HG02970 (cell line): ENCODE data around the gene CYP1B1.
"Not testable (repeated sequence)": the region's sequence is repeated elsewhere in the genome, so short reads cannot be mapped to it uniquely, and the experiment has no call there.

Experiments used
- ATAC-seq: cut with Tn5 transposase; IDR thresholded peaks from one replicate; pipeline ENCODE4 v1.9.1; 2021; ENCODE audit warnings: mild to moderate bottlenecking, moderate library complexity, moderate number of reproducible peaks; ENCODE audit not compliant: unreplicated experiment, low FRiP score

Gene CYP1B1

DNA sequence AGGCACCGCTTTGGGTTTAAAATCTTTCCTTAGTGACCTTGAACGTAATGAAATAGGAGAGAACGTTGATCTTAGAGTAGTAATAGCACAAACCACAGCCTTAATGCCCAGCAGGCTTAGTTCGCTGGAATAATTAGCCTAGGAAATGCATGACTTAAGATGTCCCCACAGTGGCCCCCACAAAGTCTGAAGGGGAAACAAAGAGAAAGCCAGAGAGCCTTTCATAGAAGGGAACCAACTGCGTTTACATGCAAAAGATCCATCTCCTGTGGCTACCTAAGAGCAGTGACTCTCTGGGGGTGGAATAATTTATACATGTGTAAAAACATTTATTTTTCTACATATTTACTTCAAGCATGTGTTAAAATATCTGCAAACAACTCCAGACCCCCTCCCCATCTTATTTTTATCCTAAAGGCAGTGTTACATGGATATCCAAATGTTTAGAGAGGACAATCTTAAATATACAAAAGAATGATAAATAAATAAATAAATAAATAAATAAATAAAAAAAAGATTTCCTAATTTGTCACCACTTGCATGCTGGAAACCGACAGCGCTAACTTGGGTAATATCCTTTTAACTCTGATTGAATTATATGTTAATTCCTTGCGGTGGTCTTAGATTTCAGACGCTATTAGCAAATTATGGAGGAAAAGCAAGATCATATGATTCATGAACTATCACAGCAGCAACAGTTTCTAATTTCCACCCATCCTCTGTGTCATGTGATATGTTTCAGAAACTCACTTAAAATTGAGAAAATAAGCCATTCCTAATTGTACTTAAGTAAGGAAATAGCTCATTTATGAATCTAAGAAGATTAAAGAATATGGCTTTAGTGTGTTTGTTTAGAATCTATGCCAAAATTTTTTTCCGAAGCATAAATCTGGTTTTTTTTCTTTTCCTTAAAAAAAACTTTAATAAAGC is 23.4 kb upstream of the CYP1B1 start:
- no peak for ATAC-seq

- ATAC-seq = no peak
Measured at GRCh38 chr2:38098421-38099098, 22.6 kb upstream of the CYP1B1 start.

DNA sequence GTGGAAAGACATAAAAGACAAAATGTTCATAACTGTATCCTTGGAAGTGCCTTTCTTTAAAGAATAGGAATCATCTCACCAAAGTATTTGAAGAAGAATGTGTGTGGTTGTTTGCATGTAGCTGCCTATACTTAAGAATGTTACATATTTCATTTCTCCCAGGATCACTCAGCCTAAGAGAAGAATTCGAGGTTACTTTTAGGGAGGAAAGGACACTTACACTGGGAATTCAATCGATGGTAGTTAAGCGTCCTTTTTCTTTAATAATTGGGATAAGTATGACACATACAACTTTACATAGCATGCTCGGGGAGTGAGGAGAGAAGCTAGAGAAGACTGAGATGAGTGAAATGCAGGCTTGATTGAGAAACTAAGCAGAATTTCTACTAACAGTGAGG is 22.0 kb upstream of the CYP1B1 start:
- ATAC-seq = no peak

DNA sequence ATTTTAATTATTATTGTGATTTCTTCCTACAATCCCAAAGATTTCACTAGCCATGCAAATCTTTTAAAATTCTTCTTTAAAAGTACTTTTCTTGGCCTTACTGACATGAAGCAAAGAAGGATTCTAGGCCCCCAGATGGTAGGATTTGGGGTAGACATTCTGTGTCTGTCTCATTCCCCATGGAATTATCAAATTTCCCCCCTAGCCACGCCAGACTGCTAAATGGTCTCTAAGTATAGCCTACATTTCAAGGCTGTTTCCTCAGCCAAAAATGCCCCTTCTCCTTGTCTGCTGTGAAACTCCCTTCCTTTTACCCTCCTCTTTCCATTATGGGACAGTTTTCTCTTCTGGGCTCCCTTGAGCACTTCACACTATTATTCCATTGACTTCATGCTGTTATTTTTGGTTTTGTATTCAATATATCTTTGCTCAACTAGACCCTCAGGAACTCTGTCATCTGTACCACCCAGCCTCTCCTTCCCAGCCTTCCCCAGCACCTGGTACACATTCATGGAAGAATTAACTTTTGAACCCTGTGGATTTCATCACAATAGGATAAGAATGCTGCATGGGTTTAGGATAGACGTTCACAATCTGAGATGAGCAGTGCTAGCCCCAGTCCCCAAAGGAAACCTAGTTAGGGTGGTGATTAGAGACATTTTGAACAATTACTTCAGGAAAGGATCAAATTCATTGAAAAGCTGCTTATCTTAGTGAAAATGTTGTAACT is 21.5 kb upstream of the CYP1B1 start:
- ATAC-seq = no peak

DNA sequence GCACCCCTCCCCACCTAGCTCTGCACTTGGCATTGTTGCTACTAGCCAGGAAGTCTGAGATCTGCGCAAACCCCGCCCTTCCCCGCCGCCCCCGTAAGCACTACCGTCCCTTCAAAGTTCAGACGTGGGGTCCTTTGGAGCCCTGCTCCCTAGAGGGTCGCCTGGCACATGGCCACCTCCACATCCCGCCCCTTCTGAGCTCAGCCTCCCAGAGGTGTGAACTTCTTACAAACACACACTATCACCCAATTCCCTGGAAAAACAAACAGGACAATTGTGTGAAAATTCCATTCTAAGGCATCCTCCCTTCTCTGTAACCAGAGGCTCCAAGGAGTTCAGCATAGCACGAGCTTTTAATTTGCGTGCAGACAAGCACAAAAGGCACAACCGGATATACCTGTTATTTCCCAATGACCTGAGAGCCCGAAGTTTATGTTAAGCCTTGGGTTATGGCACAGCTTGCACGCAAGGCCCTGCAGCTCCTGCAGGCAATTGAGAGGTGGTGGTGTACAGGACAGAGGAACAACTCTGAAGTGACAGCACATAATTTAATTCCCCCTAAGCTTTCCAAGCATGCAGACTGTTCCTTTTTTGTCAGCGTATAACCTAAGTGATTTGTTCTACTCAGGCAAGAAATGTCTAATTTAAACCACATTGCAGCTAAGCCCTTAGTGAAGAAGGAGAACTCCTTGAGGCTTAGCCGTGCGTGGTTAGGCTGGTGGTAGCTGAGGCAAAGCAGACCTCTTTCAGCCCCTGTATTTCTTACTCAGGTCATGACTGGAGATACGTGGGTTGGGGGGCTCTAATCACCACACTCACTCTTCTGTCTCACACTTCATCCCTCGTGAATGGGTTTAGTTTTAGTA is 20.3 kb upstream of the CYP1B1 start:
- ATAC-seq = no peak

GRCh38 chr2:38095079-38095995 is 19.4 kb upstream of the CYP1B1 start:
- no peak for ATAC-seq

DNA sequence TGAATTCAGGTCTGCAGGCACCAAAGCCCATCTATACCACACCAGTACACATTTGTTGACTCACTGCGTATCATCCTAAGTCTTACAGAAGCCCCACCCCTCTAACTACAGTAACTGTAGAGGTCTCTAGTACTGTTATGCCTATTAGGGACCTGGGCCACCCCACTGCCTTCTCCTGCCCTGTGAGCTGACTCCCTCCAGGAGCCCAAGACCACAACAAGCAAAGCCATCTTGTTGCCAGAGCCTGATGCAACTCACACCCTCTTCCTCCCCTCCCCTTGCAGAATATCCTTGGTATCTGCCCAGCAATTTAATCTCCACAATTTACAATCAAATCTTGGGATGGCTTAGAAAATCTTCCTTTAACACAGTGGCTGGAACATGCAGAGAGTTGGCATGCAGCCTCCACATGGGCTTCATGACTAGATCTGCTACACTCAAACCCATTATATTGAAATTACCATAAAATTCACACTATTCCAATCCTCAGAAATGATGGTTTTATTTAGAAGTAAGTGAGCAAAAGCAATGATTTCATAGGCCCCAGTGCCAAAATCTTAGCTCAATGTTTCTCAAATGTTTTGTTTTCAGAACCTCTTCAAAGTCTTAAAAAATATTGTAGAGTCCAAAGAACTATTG is 17.7 kb upstream of the CYP1B1 start:
- no peak for ATAC-seq

GRCh38 chr2:38092196-38092902 is 16.4 kb upstream of the CYP1B1 start:
- no peak for ATAC-seq

GRCh38 chr2:38091760-38092159 is 15.8 kb upstream of the CYP1B1 start:
- no peak for ATAC-seq

DNA sequence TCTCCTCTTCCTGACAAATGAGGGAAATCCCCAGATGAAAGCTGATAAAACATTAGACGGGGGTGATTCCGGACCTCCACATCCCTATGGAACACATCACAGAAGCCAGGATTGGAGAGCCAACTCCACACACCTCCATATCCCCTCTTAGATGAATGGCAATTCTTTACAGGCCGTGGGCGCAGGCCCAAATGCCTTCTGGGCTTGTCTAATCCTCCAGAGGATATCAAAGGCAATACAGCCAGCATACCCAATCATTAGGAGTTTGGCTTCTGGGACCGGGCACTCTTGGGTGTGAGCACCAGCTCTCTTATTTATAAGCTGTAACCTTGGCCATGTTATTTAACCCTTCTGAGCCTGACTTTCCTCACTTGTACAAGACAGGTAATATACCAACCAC is 15.0 kb upstream of the CYP1B1 start:
- no peak for ATAC-seq

- not testable (repeated sequence) for ATAC-seq
Measured at GRCh38 chr2:38090212-38090611, 14.3 kb upstream of the CYP1B1 start.

DNA sequence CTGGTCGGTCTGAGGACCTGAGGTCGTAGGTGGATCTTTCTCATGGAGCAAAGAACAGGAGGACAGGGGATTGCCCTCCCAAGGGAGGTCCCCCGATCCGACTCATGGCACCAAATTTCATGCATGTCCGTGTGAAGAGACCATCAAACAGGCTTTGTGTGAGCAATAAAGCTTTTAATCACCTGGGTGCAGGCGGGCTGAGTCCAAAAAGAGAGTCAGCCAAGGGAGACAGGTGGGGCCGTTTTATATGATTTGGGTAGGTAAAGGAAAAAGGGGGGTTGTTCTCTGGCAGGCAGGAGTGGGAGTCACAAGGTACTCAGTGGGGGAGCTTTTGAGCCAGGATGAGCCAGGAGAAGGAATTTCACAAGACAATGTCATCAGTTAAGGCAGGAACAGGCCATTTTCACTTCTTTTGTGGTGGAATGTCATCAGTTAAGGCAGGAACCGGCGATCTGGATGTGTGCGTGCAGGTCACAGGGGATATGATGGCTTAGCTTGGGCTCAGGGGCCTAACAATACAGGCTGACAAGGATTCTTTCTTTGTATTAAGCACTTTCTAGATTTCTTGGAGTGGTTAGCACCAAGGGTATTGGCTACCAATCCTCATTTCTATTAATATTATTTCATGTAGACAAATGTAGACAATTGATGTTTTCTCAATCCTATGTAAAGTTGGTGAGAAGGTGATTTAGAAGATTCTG is 10.2 kb upstream of the CYP1B1 start:
- ATAC-seq = not testable (repeated sequence)

DNA sequence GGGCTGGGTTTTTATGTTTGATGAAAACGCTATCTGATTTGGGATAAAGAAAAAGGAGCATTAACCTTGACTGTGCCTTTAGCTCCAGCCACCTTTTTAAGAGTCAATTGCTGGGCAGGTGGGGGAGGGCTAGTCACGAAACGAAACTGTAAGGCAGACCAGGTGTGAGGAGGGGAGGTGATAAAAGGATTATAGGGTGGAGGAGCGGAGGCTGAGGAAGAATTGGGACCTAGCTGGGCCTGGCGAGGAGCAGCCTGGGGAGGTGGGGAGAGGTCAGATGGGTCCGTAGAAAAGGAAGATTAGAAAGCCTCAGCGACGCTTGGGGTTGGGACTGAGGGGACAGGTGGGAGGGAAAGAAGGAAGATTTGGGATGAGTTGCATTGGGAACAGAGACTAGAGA is 8.6 kb upstream of the CYP1B1 start:
- not testable (repeated sequence) for ATAC-seq

DNA sequence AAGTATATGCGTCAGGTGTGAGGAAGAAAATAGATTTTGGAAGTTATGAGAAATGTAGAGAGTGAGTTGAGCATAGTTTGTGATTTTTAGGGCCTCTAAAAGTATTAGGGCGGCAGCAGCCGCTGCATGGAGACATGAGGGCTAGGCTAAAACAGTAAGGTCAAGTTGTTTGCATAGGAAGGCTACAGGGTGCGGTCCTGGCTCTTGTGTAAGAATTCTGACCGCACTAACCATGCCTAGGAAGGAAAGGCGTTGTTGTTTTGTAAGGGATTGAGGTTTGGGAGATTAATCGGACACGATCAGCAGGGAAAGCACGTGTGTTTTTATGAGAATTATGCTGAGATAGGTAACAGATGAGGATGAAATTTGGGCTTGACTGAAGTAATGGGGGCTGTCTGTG is 6.8 kb upstream of the CYP1B1 start:
- not testable (repeated sequence) for ATAC-seq

- no peak for ATAC-seq
Measured at GRCh38 chr2:38080346-38080745, 4.4 kb upstream of the CYP1B1 start.

DNA sequence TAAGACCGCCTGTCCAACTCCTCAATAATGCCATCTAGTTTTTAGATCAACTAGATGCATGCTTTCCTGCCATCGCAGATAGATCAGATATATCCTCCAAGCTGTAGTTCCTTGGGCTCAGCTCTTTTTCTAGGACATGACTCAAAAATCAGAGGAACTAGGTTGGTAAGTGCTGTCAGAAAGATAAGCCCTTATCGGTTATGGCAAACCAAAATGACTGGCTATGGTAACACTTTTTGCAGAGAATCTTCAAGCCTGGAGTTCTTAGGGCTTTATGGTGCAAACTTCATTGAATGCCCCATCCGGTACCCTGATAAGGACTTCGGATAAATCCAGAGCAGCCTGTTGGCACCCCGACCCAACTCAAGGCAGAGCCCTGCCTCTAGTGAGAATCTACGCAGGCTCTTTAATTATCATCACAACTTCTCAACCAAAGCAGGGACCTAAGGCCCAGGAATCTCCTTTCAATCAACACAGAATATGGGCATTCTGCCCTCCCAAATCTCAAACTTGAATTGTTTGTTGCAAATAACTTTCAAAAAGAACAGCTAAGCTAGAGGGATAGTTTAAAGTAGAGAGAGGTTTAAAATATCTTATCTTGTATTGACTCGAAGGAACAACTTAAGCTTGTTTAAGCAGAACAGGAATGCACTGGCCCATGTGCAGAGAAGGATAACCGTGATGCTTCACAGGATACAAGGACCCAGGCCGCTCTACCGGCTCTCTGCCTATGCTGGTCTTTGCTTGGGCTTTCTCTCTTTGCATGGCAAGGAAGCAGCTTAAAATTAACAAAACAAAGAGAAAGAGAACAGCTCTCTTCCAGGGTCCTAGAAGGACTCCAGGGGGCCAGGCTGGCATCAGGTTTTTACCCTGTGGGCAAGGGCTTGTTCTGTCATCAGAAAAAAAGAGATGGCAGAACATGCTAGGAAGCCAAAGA is 3.4 kb upstream of the CYP1B1 start:
- no peak for ATAC-seq

GRCh38 chr2:38077431-38077769 is 1.4 kb upstream of the CYP1B1 start:
- no peak for ATAC-seq
